Measurements from ENCODE around the gene VAC14.

DNA sequence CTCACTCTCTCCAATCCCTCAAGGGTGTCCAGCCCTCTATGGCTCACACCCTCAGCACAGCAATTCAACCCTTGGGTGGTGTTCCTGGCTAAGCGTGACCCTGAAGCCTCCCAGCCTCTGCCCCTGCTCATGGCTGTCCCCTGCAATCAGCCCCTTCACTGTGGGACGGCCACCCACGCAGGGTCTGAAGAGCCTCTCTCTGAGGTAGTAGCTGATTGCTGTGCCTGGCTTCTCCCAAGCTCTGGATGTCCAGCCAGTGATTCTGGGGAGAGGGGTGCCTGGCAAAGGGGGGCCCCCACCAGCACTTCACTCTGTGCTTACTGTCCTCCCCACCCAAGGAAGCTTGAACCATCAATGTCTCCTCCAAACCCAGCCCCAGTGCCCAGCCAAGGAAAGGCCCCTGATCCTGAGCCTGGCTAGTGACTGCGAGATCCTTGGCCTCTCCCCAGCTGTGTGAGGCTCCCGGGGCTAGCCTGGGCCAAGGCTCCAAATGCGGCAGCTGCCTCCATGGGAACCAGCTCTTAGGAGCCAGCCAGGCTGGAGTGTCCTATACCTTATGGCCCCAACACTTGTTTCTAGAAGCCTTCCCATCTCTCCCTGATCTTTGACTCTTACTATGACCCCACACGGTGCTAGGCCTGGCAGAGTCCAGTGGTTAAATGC lies 125.0 kb downstream of the VAC14 start:
- TF ChIP-seq RNF2 (IDR thresholded peaks at IDR 0.05; ENCODE audit: borderline replicate concordance, low read depth, low read length, missing control alignments, poor library complexity, severe bottlenecking): no peak
- TF ChIP-seq RBBP5 (IDR thresholded peaks at IDR 0.05; ENCODE audit: borderline replicate concordance, low read depth, low read length): no peak
- TF ChIP-seq, protein P1, sequence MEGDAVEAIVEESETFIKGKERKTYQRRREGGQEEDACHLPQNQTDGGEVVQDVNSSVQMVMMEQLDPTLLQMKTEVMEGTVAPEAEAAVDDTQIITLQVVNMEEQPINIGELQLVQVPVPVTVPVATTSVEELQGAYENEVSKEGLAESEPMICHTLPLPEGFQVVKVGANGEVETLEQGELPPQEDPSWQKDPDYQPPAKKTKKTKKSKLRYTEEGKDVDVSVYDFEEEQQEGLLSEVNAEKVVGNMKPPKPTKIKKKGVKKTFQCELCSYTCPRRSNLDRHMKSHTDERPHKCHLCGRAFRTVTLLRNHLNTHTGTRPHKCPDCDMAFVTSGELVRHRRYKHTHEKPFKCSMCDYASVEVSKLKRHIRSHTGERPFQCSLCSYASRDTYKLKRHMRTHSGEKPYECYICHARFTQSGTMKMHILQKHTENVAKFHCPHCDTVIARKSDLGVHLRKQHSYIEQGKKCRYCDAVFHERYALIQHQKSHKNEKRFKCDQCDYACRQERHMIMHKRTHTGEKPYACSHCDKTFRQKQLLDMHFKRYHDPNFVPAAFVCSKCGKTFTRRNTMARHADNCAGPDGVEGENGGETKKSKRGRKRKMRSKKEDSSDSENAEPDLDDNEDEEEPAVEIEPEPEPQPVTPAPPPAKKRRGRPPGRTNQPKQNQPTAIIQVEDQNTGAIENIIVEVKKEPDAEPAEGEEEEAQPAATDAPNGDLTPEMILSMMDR (IDR thresholded peaks at IDR 0.05; ENCODE audit: control extremely low read depth in 1 of 3, insufficient read depth in 1 of 3, low read depth in 1 of 3, low read length in 3 of 3): no peak
- TF ChIP-seq NRF1 (IDR thresholded peaks at IDR 0.05; ENCODE audit: low read depth, low read length): no peak
